ENCODE data around the gene GALNT7. TPM values are rescaled to one million over a fixed set of nuclear protein-coding genes. Genes with fewer than 3 reads are reported as not detected.

The GALNT7 gene
- total RNA-seq, 2 experiments from 2014 or later = 15.9 to 16.2 TPM

DNA sequence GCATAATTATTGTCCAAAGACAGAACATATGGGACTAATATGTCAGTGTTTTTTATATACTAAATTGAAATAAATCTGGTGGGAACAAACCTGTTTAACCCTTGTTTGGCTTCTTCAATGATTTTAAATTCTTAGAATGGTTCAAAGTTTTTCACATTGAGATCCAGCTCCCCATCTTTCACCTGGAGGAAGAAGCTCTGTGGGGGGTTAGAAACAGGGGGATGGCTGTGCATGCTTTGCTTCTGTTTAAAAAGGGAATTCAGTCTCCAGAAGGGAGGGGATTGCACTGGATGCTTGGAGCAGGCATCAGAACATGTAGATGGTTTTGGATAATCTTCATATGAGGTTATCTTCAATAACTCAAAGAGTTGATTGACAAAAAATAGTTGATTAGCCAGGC lies 72.1 kb downstream of the GALNT7 start:
- Mint-ChIP-seq H3K27ac (no peak overlapping the region), H3K4me3 (no peak overlapping the region), H3K36me3 (peaks cover 5% of the 10 kb centered on the region), H3K4me1 (peaks cover 10% of the 10 kb centered on the region), H3K27me3 (no peaks in the 10 kb centered on the region), H3K9me3 (no peaks in the 10 kb centered on the region)
- no peak for DNase-seq
- POLR2A ChIA-PET = no interaction called here
- no peak for ATAC-seq (ENCODE audit: low read depth)

DNA sequence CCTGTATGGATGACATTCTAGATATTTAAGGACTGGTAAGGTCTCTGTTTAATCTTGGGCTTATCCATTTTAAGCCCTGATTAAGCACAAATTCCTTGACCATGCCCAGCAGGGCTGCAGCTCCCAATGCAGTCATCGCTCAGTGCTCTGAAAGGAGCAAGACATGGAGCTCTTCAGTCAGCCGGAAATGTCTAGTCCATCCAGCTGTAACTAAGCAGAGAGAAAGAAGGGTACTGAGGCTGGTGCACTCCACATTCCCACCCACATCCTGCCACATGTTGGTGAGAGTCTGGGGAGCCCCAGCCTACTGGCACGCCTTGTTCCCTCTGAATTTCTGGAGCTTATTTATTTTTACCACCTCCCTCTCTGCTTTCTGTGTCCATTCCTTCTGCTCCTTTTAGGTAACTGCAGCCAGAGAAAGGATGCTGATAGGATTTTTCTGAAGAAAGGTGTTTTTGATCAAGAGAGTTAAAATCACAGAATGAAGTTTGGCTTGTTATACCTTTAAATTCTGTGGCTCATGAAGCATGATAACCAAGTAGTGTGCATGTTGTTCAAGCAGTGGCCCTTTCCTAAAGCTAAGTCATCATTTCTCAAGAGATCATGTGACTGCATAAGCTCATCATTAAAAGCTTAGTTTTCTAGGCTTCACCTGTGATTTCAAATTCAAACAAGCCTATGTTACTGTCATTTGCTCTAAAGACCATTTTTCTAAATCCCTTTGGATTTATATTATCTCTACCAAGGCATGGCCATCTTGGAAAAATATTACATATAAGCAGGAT lies 74.0 kb downstream of the GALNT7 start:
- peak overlapping the region; percentile 31 for H3K4me3 Mint-ChIP-seq
- peaks cover 10% of the 10 kb centered on the region for H3K4me1 Mint-ChIP-seq
- peaks cover 5% of the 10 kb centered on the region for H3K36me3 Mint-ChIP-seq
- no peaks in the 10 kb centered on the region for H3K9me3 Mint-ChIP-seq
- DNase-seq (no peak), ATAC-seq (ENCODE audit: low read depth) (peak; percentile 61)
- no peaks in the 10 kb centered on the region for H3K27me3 Mint-ChIP-seq
- POLR2A ChIA-PET = no interaction called here
- no peak overlapping the region for H3K27ac Mint-ChIP-seq

DNA sequence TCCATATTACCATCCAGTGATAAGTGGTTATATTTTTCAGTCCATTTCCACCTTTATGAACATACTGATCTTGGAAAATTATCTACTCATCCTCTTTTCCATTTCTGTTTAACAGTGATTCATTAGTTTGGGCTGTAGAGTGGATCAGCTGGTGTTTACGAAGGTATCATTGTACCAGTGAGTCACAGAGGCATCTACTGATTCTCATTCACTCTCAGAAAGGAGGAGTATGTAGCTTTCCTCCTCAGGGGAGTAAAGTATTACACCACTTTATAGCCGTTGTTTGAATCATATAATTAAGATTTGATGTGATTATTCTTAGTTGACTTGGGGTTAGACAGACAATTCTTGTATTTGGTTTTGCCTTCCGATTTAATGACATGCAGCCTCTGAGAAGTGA lies 74.7 kb downstream of the GALNT7 start:
- Mint-ChIP-seq H3K27me3 (no peaks in the 10 kb centered on the region), H3K4me1 (peaks cover 10% of the 10 kb centered on the region), H3K9me3 (no peaks in the 10 kb centered on the region), H3K4me3 (no peak overlapping the region), H3K27ac (no peak overlapping the region), H3K36me3 (peaks cover 10% of the 10 kb centered on the region)
- POLR2A ChIA-PET = no interaction called here
- ATAC-seq (ENCODE audit: low read depth) = no peak
- DNase-seq = no peak

DNA sequence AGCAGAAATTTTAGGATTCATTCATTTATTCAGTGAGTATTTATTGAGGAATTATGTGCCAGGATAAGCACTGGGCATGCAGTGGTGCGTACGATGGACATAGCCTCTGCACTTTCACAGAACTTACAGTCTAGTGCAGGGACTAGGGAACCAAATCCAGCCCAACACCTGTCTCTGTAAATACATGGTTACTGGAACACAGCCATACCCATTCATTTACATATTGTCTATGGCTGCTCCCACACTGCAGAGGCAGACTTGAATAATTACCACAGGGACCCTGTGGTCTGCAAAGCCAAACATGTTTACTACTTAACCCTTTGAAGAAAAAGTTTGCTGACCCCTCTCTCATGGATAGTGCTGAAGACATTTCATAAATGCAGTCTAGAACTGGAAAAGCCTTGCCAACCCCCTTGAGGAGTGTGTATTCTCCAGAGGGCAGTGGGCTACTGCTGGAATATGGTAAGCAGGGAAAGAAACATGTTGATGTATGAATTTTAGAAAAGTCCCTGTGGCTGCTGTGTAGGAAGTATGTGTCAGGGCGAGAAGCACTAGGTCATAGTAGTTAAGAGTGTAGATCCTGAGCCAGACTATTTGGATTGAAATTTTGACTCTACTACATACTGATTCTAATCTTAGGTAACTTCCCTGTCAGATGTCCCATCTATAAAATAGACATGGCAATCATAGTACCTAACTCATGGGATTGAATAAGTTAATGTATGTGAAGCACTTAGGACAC lies 75.5 kb downstream of the GALNT7 start:
- H3K27me3 Mint-ChIP-seq = no peaks in the 10 kb centered on the region
- peaks cover 10% of the 10 kb centered on the region for H3K4me1 Mint-ChIP-seq
- no peak overlapping the region for H3K4me3 Mint-ChIP-seq
- H3K36me3 Mint-ChIP-seq = peaks cover 10% of the 10 kb centered on the region
- H3K27ac Mint-ChIP-seq = no peak overlapping the region
- POLR2A ChIA-PET = no interaction called here
- no peaks in the 10 kb centered on the region for H3K9me3 Mint-ChIP-seq
- no peak for DNase-seq
- no peak for ATAC-seq (ENCODE audit: low read depth)

DNA sequence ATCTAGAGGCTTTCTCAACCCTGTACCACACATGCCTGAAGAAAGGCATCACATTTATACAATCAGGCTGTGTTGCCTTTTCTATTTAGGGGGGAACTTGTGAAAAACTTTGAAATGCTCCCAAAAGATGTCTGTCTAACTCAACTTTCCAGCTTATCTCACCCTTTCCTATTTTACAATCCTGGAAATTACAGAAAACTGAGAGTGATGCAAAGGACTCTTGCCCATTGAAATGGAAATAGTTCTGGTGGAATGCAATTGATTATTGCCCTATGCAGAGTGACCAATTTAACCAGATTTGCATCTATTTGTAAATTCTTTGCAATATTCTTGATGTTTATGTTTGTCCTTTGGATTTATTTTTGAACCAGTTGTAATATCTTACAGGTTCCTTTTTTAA lies 77.3 kb downstream of the GALNT7 start:
- no peak for ATAC-seq (ENCODE audit: low read depth)
- Mint-ChIP-seq H3K9me3 (no peaks in the 10 kb centered on the region), H3K4me1 (peaks cover 10% of the 10 kb centered on the region), H3K4me3 (no peak overlapping the region), H3K27me3 (no peaks in the 10 kb centered on the region), H3K27ac (no peak overlapping the region), H3K36me3 (peaks cover 10% of the 10 kb centered on the region)
- POLR2A ChIA-PET = no interaction called here
- DNase-seq = no peak

DNA sequence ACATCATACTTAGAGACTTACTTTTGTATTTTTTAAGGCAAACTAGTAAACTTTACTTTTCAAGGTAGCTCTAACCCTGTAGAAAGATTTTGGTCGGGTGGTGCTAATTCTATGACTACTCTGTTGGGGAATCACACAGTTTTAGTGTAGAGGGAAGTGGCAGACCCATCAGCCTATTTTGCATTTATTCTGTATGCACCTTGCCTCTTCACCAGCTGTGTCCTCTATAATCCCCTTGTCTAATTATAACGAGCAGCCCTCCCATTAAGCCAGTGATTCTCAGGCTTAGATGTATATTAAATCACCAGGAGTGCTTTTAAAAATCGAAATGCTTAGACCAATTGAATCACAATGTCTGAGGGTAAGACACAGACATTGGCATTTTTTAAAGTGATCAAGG lies 78.1 kb downstream of the GALNT7 start:
- no peak overlapping the region for H3K27ac Mint-ChIP-seq
- POLR2A ChIA-PET = no interaction called here
- no peaks in the 10 kb centered on the region for H3K27me3 Mint-ChIP-seq
- DNase-seq = no peak
- peaks cover 10% of the 10 kb centered on the region for H3K4me1 Mint-ChIP-seq
- H3K9me3 Mint-ChIP-seq = no peaks in the 10 kb centered on the region
- no peak overlapping the region for H3K4me3 Mint-ChIP-seq
- H3K36me3 Mint-ChIP-seq = peaks cover 10% of the 10 kb centered on the region
- ATAC-seq (ENCODE audit: low read depth) = no peak

DNA sequence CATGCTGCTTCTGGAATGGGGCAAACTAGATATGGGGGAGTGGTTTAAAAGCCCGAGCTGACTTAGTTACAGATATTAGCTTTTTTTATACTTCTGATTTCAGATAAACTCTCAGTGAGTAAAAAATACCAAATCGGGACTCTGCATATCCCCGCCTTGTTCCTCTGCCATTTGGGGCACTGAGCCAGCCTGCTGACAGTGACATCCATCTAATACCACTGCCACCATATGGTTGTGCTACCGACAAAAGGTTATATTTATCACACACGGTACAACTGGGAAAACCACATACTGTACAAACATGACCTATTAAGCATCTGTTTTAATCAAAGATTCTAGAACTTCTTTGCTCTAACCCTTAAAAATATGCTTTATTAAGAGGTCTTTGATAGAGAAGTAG lies 78.7 kb downstream of the GALNT7 start:
- H3K36me3 Mint-ChIP-seq = peaks cover 10% of the 10 kb centered on the region
- no peak overlapping the region for H3K4me3 Mint-ChIP-seq
- POLR2A ChIA-PET = no interaction called here

DNA sequence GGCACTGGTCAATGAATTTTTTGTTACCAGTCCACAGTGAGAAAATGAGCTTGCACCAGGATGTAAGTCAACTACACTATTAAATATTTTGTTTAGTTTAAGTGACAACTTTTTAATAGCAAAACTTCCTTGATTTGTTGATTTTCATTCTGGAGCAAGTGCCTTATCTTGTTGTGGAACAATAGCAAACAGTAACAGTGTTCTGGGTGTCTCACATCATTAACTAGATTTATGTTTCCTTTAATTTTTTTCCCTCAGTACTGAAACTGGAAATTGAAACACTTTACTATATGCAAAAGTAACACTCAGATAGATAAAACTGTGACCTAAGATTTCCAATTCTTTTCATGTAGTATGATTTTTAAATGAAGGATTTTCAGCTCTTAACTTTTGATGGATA lies 80.1 kb downstream of the GALNT7 start:
- Mint-ChIP-seq H3K27ac (no peak overlapping the region), H3K4me3 (no peak overlapping the region), H3K9me3 (no peaks in the 10 kb centered on the region), H3K27me3 (no peaks in the 10 kb centered on the region), H3K36me3 (peaks cover 8% of the 10 kb centered on the region), H3K4me1 (peaks cover 1% of the 10 kb centered on the region)
- POLR2A ChIA-PET = no interaction called here
- no peak for DNase-seq
- ATAC-seq (ENCODE audit: low read depth) = no peak

More for the DNA sequence above, 78.7 kb downstream of the GALNT7 start:
- Mint-ChIP-seq H3K4me1 (peaks cover 9% of the 10 kb centered on the region), H3K27ac (no peak overlapping the region), H3K27me3 (no peaks in the 10 kb centered on the region), H3K9me3 (no peaks in the 10 kb centered on the region)
- ATAC-seq (ENCODE audit: low read depth) (no peak), DNase-seq (no peak)

DNA sequence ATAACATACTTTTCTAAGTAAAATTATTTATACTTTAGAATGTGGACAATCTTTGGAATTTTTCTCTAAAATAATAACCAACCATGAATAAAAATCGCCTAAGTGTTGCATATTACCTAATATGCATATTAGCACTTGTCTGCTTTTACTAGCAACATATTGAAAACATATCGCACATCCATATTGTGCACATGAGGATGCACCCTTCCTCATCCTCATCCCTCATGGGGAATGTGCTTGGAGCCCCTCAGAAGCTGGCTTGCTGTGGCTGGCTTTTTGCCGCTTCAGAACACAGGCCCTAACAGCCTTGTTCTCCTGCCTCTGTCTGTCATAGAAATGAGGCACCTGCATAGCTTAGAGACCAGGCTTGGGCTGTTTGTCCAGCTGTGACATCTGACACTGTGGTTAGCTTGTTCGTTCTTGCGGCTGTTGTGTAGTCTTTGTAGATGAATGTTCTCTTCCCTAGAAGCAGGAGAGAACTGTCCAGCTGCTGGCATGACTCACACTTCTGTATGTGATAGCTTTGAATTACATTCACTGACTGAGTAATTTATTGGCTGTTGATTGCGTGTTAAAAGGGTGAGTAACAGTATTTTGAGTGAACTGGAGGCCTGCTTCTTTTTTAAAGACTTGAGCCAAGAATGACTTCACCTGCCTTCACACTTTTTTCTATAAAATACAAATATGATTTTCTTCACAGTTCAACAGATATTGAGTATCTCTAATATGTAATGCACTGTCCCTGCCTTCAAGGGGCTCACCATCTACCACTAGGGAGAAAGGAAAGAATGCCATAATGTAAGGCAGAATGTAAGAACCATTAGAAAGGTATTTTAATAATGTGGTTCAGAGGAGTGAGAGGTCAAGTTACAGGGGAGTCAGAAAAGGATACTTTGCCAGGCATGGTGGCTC lies 83.7 kb downstream of the GALNT7 start:
- no peak overlapping the region for H3K27ac Mint-ChIP-seq
- DNase-seq (no peak), ATAC-seq (ENCODE audit: low read depth) (no peak)
- H3K4me3 Mint-ChIP-seq = no peak overlapping the region
- POLR2A ChIA-PET = no interaction called here
- no peaks in the 10 kb centered on the region for H3K4me1 Mint-ChIP-seq
- no peaks in the 10 kb centered on the region for H3K9me3 Mint-ChIP-seq
- peaks cover 5% of the 10 kb centered on the region for H3K36me3 Mint-ChIP-seq
- H3K27me3 Mint-ChIP-seq = no peaks in the 10 kb centered on the region

DNA sequence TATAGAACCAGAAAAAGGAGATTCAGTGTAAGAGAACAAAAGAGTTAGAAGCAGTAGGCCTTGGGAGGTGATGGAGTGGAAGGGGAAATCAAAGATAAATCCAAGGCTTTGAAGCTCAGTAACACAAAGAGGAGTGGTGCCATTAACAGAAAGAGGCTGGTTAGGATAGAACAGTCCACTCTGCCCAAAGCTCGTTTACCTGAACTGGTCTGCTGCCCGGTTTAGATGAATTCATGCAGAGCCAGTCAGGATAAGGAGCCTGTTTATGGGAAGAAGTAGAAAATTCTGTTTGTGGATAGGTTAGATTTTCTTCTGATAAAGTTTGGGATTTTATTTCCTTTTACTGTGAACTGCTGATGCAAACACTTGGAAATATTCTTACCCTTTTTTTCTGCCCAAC lies 85.0 kb downstream of the GALNT7 start:
- H3K9me3 Mint-ChIP-seq = no peaks in the 10 kb centered on the region
- no peaks in the 10 kb centered on the region for H3K27me3 Mint-ChIP-seq
- H3K27ac Mint-ChIP-seq = no peak overlapping the region
- H3K4me3 Mint-ChIP-seq = no peak overlapping the region
- no peaks in the 10 kb centered on the region for H3K36me3 Mint-ChIP-seq
- POLR2A ChIA-PET = interaction anchor here (1.0 kb wide), 1 partner anchor 80 kb away, joined by 3 read pairs; no protein-coding TSS in a partner anchor
- DNase-seq = no peak
- no peak for ATAC-seq (ENCODE audit: low read depth)
- no peaks in the 10 kb centered on the region for H3K4me1 Mint-ChIP-seq

DNA sequence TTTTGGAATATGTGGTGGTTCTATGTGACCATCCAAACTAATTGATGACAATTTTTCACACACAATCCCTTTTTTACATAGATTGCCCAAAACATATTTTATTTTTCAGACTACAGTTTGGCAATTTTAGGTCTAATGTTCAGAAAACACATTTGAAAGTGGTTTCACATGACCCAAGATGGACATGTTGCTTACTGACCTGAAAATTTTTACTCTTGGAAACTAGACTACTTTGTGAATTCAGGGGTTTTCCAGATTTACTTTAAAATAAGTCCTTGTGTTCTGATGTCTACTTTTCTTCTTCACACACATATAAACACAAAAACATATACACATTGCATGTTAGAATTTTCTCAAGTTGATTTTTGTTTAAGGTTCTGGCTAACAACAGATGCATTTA lies 86.0 kb downstream of the GALNT7 start:
- H3K9me3 Mint-ChIP-seq = no peaks in the 10 kb centered on the region
- DNase-seq (no peak), ATAC-seq (ENCODE audit: low read depth) (no peak)
- H3K27me3 Mint-ChIP-seq = no peaks in the 10 kb centered on the region
- H3K36me3 Mint-ChIP-seq = no peaks in the 10 kb centered on the region
- POLR2A ChIA-PET = no interaction called here
- H3K27ac Mint-ChIP-seq = no peak overlapping the region
- H3K4me3 Mint-ChIP-seq = no peak overlapping the region
- no peaks in the 10 kb centered on the region for H3K4me1 Mint-ChIP-seq

DNA sequence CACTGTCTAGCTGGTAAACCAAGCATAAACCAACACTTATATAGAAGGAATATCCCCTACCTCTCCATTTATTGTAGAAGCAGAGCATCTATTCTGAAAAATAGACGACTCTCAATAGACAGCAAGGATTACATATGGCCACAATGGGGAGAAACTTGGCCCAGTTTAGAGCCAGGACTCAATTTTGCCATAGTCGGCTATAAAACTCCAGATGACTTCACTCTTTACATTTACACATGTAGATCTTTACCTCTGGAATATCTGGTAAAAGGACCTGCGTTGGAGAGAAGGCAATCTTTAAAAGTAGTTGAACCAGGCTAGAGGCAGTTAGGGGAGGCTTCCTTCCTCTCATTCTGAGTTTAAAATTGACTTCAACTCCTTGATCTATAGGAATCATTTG lies 88.2 kb downstream of the GALNT7 start:
- H3K27ac Mint-ChIP-seq = no peak overlapping the region
- H3K4me3 Mint-ChIP-seq = no peak overlapping the region
- no peaks in the 10 kb centered on the region for H3K4me1 Mint-ChIP-seq
- H3K36me3 Mint-ChIP-seq = no peaks in the 10 kb centered on the region
- H3K27me3 Mint-ChIP-seq = no peaks in the 10 kb centered on the region
- ATAC-seq (ENCODE audit: low read depth) (no peak), DNase-seq (no peak)
- POLR2A ChIA-PET = no interaction called here
- no peaks in the 10 kb centered on the region for H3K9me3 Mint-ChIP-seq
